H9 (cell line): ENCODE data around the gene KLHDC10. TPM values are rescaled to one million over a fixed set of nuclear protein-coding genes. Genes with fewer than 3 reads are reported as not detected.

ENCODE experiments used
- DNase-seq: peaks from one replicate; pipeline ENCODE4 v3.0.0-alpha.2; 2017
- H2AFZ ChIP-seq: one replicate; pipeline ENCODE4 v1.6.1; 2013; ENCODE audit warnings: mild to moderate bottlenecking, low read length, control low read depth, moderate library complexity
- H2AK5ac ChIP-seq: 2 replicates; pipeline ENCODE4 v1.6.1; 2013; ENCODE audit warnings: low read length, control low read depth, mixed read lengths; ENCODE audit not compliant: insufficient read length
- H2BK120ac ChIP-seq: one replicate; pipeline ENCODE4 v1.6.1; 2013; ENCODE audit warnings: low read depth, mild to moderate bottlenecking, low read length, control low read depth, inconsistent platforms; ENCODE audit not compliant: poor library complexity, severe bottlenecking
- H2BK12ac ChIP-seq: 2 replicates; pipeline ENCODE4 v1.6.1; 2013; ENCODE audit warnings: low read length, control low read depth, mixed read lengths, low read depth; ENCODE audit not compliant: insufficient read length
- H2BK15ac ChIP-seq: 2 replicates; pipeline ENCODE4 v1.6.1; 2013; ENCODE audit warnings: low read depth, low read length, control low read depth
- H2BK20ac ChIP-seq: one replicate; pipeline ENCODE4 v1.6.1; 2013; ENCODE audit warnings: low read depth, mild to moderate bottlenecking, low read length, control low read depth, inconsistent platforms; ENCODE audit not compliant: poor library complexity, severe bottlenecking
- H2BK5ac ChIP-seq: 2 replicates; pipeline ENCODE4 v1.6.1; 2013; ENCODE audit warnings: low read length, control low read depth, mixed read lengths; ENCODE audit not compliant: insufficient read length
- H3K14ac ChIP-seq: 2 replicates; pipeline ENCODE4 v1.6.1; 2013; ENCODE audit warnings: low read length, control low read depth; ENCODE audit not compliant: insufficient read depth
- H3K18ac ChIP-seq: 2 replicates; pipeline ENCODE4 v1.6.1; 2013; ENCODE audit warnings: low read depth, mild to moderate bottlenecking, mixed read lengths, low read length, control low read depth; ENCODE audit not compliant: insufficient read length
- H3K23ac ChIP-seq: 2 replicates; pipeline ENCODE4 v1.6.1; 2013; ENCODE audit warnings: low read length, control low read depth, mixed read lengths, low read depth; ENCODE audit not compliant: insufficient read length
- H3K23me2 ChIP-seq: 2 replicates; pipeline ENCODE4 v1.6.1; 2013; ENCODE audit warnings: low read depth, mild to moderate bottlenecking, mixed read lengths, low read length, control low read depth; ENCODE audit not compliant: insufficient read length, poor library complexity, severe bottlenecking
- H3K27ac ChIP-seq: 2 replicates; pipeline ENCODE4 v1.5.1; 2013; ENCODE audit warnings: low read length, control low read depth, mixed read lengths, low read depth; ENCODE audit not compliant: insufficient read length
- H3K27me3 ChIP-seq: 2 replicates; pipeline ENCODE4 v1.6.1; 2013; ENCODE audit warnings: low read length, control low read depth, inconsistent platforms; ENCODE audit not compliant: insufficient read depth
- H3K4ac ChIP-seq: 2 replicates; pipeline ENCODE4 v1.6.1; 2013; ENCODE audit warnings: low read depth, mild to moderate bottlenecking, control low read depth, inconsistent platforms, low read length, moderate library complexity
- H3K4me1 ChIP-seq: 2 replicates; pipeline ENCODE4 v1.6.1; 2013; ENCODE audit warnings: low read length, control low read depth, inconsistent platforms; ENCODE audit not compliant: insufficient read depth
- H3K4me2 ChIP-seq: 2 replicates; pipeline ENCODE4 v1.6.1; 2013; ENCODE audit warnings: low read length, control low read depth, mixed read lengths; ENCODE audit not compliant: insufficient read length, insufficient read depth
- H3K56ac ChIP-seq: 2 replicates; pipeline ENCODE4 v1.6.1; 2013; ENCODE audit warnings: low read depth, mild to moderate bottlenecking, mixed read lengths, low read length, control low read depth; ENCODE audit not compliant: insufficient read length
- H3K79me1 ChIP-seq: 2 replicates; pipeline ENCODE4 v1.6.1; 2013; ENCODE audit warnings: low read depth, mild to moderate bottlenecking, moderate library complexity, low read length, control low read depth, inconsistent platforms; ENCODE audit not compliant: insufficient read depth, poor library complexity, severe bottlenecking
- H3K79me2 ChIP-seq: 2 replicates; pipeline ENCODE4 v1.6.1; 2013; ENCODE audit warnings: low read length, control low read depth, inconsistent platforms; ENCODE audit not compliant: insufficient read depth
- H3K9ac ChIP-seq: 2 replicates; pipeline ENCODE4 v1.6.1; 2013; ENCODE audit warnings: low read length, control low read depth, mixed read lengths; ENCODE audit not compliant: insufficient read length; ENCODE audit errors: extremely low read depth
- H3K9me3 ChIP-seq: one replicate; pipeline ENCODE4 v1.6.1; 2013; ENCODE audit warnings: low read depth, low read length, inconsistent platforms; ENCODE audit not compliant: control insufficient read depth
- H3T11ph ChIP-seq: one replicate; pipeline ENCODE4 v1.6.1; 2013; ENCODE audit warnings: mild to moderate bottlenecking, low read length, control low read depth, inconsistent platforms
- H4K20me1 ChIP-seq: one replicate; pipeline ENCODE4 v1.6.1; 2013; ENCODE audit not compliant: control insufficient read depth, insufficient read length, insufficient read depth
- H4K5ac ChIP-seq: 2 replicates; pipeline ENCODE4 v1.6.1; 2013; ENCODE audit warnings: low read depth, mild to moderate bottlenecking, mixed read lengths, low read length, control low read depth; ENCODE audit not compliant: insufficient read length
- H4K8ac ChIP-seq: replicated peaks from 2 replicates; pipeline ENCODE4 v1.6.1; 2013; ENCODE audit warnings: low read length, control low read depth, mixed read lengths, low read depth; ENCODE audit not compliant: insufficient read length
- H4K91ac ChIP-seq: 2 replicates; pipeline ENCODE4 v1.6.1; 2013; ENCODE audit warnings: low read depth, mild to moderate bottlenecking, moderate library complexity, mixed read lengths, low read length, control low read depth; ENCODE audit not compliant: insufficient read length
- H3K27ac Mint-ChIP-seq, 3 experiments: 2 replicates in 2 of 3; 3 replicates in 1 of 3; pipeline ENCODE4 v1.8.0; 2020 to 2021; ENCODE audit warnings: mixed read lengths in 3 of 3, mild to moderate bottlenecking in 1 of 3, moderate library complexity in 1 of 3
- H3K27me3 Mint-ChIP-seq: 2 replicates; pipeline ENCODE4 v1.8.0; 2021; ENCODE audit warnings: low read depth, mild to moderate bottlenecking, moderate library complexity, mixed read lengths
- H3K36me3 Mint-ChIP-seq, 3 experiments: 2 replicates in 2 of 3; 3 replicates in 1 of 3; pipeline ENCODE4 v1.8.0; 2020 to 2021; ENCODE audit warnings: low read depth in 3 of 3, mixed read lengths in 3 of 3; ENCODE audit not compliant: insufficient read depth in 1 of 3
- H3K4me1 Mint-ChIP-seq, 2 experiments: 2 replicates each; pipeline ENCODE4 v1.8.0; 2020; ENCODE audit warnings: mixed read lengths in 2 of 2
- H3K4me3 Mint-ChIP-seq, 2 experiments: 2 replicates in 1 of 2; 3 replicates in 1 of 2; pipeline ENCODE4 v1.8.0; 2020 to 2021; ENCODE audit warnings: mild to moderate bottlenecking in 2 of 2, mixed read lengths in 2 of 2, moderate library complexity in 1 of 2
- H3K9me3 Mint-ChIP-seq, 2 experiments: 2 replicates in 1 of 2; 3 replicates in 1 of 2; pipeline ENCODE4 v1.8.0; 2020; ENCODE audit warnings: mild to moderate bottlenecking in 2 of 2, mixed read lengths in 2 of 2, moderate library complexity in 1 of 2
- CTCF ChIP-seq: fragments of 200-600 bp; sonication (generic); conservative IDR thresholded peaks from 3 replicates; pipeline ENCODE4 v1.8.0; 2021; ENCODE audit warnings: antibody characterized with exemption, mild to moderate bottlenecking
- total RNA-seq: library from RNA; stranded (reverse); gene quantifications from 2 replicates; pipeline ENCODE4 v1.2.1, GENCODE V29; 2021

KLHDC10 gene
- total RNA-seq, 1 experiment from 2014 or later: 17.3 TPM

- no peak overlapping the region for H2AK5ac ChIP-seq
- H3K23me2 ChIP-seq: no peaks in the 10 kb centered on the region
- no peak overlapping the region for H2BK15ac ChIP-seq
- H2AFZ ChIP-seq: no peak overlapping the region
- H2BK5ac ChIP-seq: no peak overlapping the region
- no peak overlapping the region for H3K14ac ChIP-seq
- H3K4me1 ChIP-seq: no peaks in the 10 kb centered on the region
- no peaks in the 10 kb centered on the region for H3K27me3 ChIP-seq
- H3K4me1 Mint-ChIP-seq: no peaks in the 10 kb centered on the region
- no peak overlapping the region for H3K23ac ChIP-seq
- no peaks in the 10 kb centered on the region for H3K79me2 ChIP-seq
- no peak overlapping the region for H2BK20ac ChIP-seq
- H3K27ac ChIP-seq: no peak overlapping the region
- no peaks in the 10 kb centered on the region for H3K9me3 Mint-ChIP-seq
- peaks cover 14 to 54% (median 50%) of the 10 kb centered on the region in 3 experiments; a peak in 6 of 7 replicates for H3K36me3 Mint-ChIP-seq
- no peaks in the 10 kb centered on the region for H4K20me1 ChIP-seq
- no peak overlapping the region for H4K5ac ChIP-seq
- no peak overlapping the region for H2BK120ac ChIP-seq
- H3K27ac Mint-ChIP-seq: no peak overlapping the region
- no peak overlapping the region for H3K4ac ChIP-seq
- H3K27me3 Mint-ChIP-seq: no peaks in the 10 kb centered on the region
- no peak overlapping the region for H3K9ac ChIP-seq
- no peak overlapping the region for H3K4me2 ChIP-seq
- DNase-seq: no peak
- no peak overlapping the region for H2BK12ac ChIP-seq
- no peaks in the 10 kb centered on the region for H3K79me1 ChIP-seq
- no peak overlapping the region for H3K56ac ChIP-seq
- H4K91ac ChIP-seq: no peak overlapping the region
- no peak overlapping the region for H4K8ac ChIP-seq
- TF ChIP-seq CTCF: peak; percentile 38; the same call in 2 of the 3 replicates
- H3K9me3 ChIP-seq: no peaks in the 10 kb centered on the region
- H3K18ac ChIP-seq: no peak overlapping the region
- no peak overlapping the region for H3K4me3 Mint-ChIP-seq
- H3T11ph ChIP-seq: no peak overlapping the region
Measured at GRCh38 chr7:130037703-130038102, 32.6 kb upstream of the KLHDC10 start.
